ENCODE measurements around the gene RPUSD1. TPM values are rescaled to one million over a fixed set of nuclear protein-coding genes. Genes with fewer than 3 reads are reported as not detected.

RPUSD1 gene
- total and polyA plus RNA-seq, 2 donors (not counting 3 experiments of a cell fraction or from before 2014, with no cell fraction given) = 46.2 to 55.8 TPM

- no peak for FAIRE-seq
- CTCF ChIA-PET = no interaction called here
- H3K36me3 ChIP-seq (ENCODE audit: control insufficient read depth in 2 of 2, extremely low read depth in 1 of 2, insufficient read depth in 2 of 2, low read length in 2 of 2) = no peaks in the 10 kb centered on the region
Observed at GRCh38 chr16:822909-823297, 34.7 kb upstream of the RPUSD1 start.

GRCh38 chr16:822174-822908 lies 34.2 kb upstream of the RPUSD1 start:
- CTCF ChIA-PET = no interaction called here
- H3K27ac ChIP-seq (ENCODE audit: insufficient read depth, low read depth, low read length) = no peak overlapping the region
- H3K4me1 ChIP-seq (ENCODE audit: control insufficient read depth, extremely low read depth, insufficient read depth, low read length) = no peaks in the 10 kb centered on the region
- no peaks in the 10 kb centered on the region for H4K20me1 ChIP-seq (replicated peaks; ENCODE audit: control insufficient read depth, extremely low read depth, insufficient read depth, low read length)
- no peaks in the 10 kb centered on the region for H3K9me3 ChIP-seq (replicated peaks; ENCODE audit: control insufficient read depth, insufficient read depth, low read length)
- no peak overlapping the region for H3K4me3 ChIP-seq (replicated peaks in 1 of 3; ENCODE audit: insufficient read depth in 1 of 3, low read depth in 1 of 3, low read length in 3 of 3)
- TF ChIP-seq EZH2 (IDR thresholded peaks at IDR 0.05; ENCODE audit: borderline replicate concordance, low read depth, low read length, severe bottlenecking) = no peak
- TF ChIP-seq POLR2AphosphoS5 (IDR thresholded peaks at IDR 0.05; ENCODE audit: insufficient read depth, low read depth, low read length) = no peak
- TF ChIP-seq JUN (IDR thresholded peaks at IDR 0.05; ENCODE audit: borderline replicate concordance, insufficient read depth, insufficient read length, low read depth) = no peak
- TF ChIP-seq MAX (IDR thresholded peaks at IDR 0.05; ENCODE audit: insufficient read depth, insufficient read length) = no peak
- dilution Hi-C loops (cut with MboI; ENCODE audit: extremely low pct_ligation_motif_present, low sequenced_read_pairs) (no loop called here), intact Hi-C loops (cut with micrococcal nuclease) (no loop called here)
- FAIRE-seq = no peak
- DNase-seq (ENCODE audit: low read depth, low spot score) = no peak
- H3K36me3 ChIP-seq (ENCODE audit: control insufficient read depth in 2 of 2, extremely low read depth in 1 of 2, insufficient read depth in 2 of 2, low read length in 2 of 2) = no peaks in the 10 kb centered on the region
- POLR2A ChIA-PET = no interaction called here
- no peak overlapping the region for H3K4me2 ChIP-seq (ENCODE audit: insufficient read depth, low read length)
- peaks cover 0 to 4% of the 10 kb centered on the region in 2 experiments for H3K27me3 ChIP-seq (ENCODE audit: control insufficient read depth in 2 of 2, insufficient read depth in 2 of 2, low read length in 2 of 2)
- H2AFZ ChIP-seq (ENCODE audit: low read depth, low read length) = no peak overlapping the region
- no peaks in the 10 kb centered on the region for H3K9me1 ChIP-seq (replicated peaks; ENCODE audit: control insufficient read depth, extremely low read depth, insufficient read depth, low read length)
- no TSS peak for BruUV-seq (replicated peaks)
- no peaks in the 10 kb centered on the region for H3K79me2 ChIP-seq (ENCODE audit: control insufficient read depth, insufficient read depth, low read length)
- H3K9ac ChIP-seq (replicated peaks; ENCODE audit: extremely low read depth, insufficient read depth, low read length) = no peak overlapping the region

More at GRCh38 chr16:822909-823297, 34.7 kb upstream of the RPUSD1 start:
- TF ChIP-seq FOS (IDR thresholded peaks at IDR 0.05; ENCODE audit: borderline replicate concordance, insufficient read depth, low read length) (no peak), JUN (IDR thresholded peaks at IDR 0.05; ENCODE audit: borderline replicate concordance, insufficient read depth, insufficient read length, low read depth) (no peak), MYC (IDR thresholded peaks at IDR 0.05; ENCODE audit: low read depth, low read length) (no peak), MAX (IDR thresholded peaks at IDR 0.05; ENCODE audit: insufficient read depth, insufficient read length) (no peak), GATA2 (IDR thresholded peaks at IDR 0.05; ENCODE audit: insufficient read depth, insufficient read length, low read depth, low read length) (no peak), POLR2A (IDR thresholded peaks at IDR 0.05; ENCODE audit: low read depth, low read length) (no peak), POLR2AphosphoS5 (IDR thresholded peaks at IDR 0.05; ENCODE audit: insufficient read depth, low read depth, low read length) (no peak)
- intact Hi-C loops (cut with micrococcal nuclease) = no loop called here
- POLR2A ChIA-PET = no interaction called here
- Histone ChIP-seq H3K4me2 (ENCODE audit: insufficient read depth, low read length) (no peak overlapping the region), H2AFZ (ENCODE audit: low read depth, low read length) (no peak overlapping the region), H3K9ac (replicated peaks; ENCODE audit: extremely low read depth, insufficient read depth, low read length) (no peak overlapping the region), H3K79me2 (ENCODE audit: control insufficient read depth, insufficient read depth, low read length) (no peaks in the 10 kb centered on the region), H3K9me3 (replicated peaks; ENCODE audit: control insufficient read depth, insufficient read depth, low read length) (no peaks in the 10 kb centered on the region), H3K27ac (ENCODE audit: insufficient read depth, low read depth, low read length) (no peak overlapping the region), H4K20me1 (replicated peaks; ENCODE audit: control insufficient read depth, extremely low read depth, insufficient read depth, low read length) (no peaks in the 10 kb centered on the region), H3K27me3 (ENCODE audit: control insufficient read depth in 2 of 2, insufficient read depth in 2 of 2, low read length in 2 of 2) (no peaks in the 10 kb centered on the region), H3K9me1 (replicated peaks; ENCODE audit: control insufficient read depth, extremely low read depth, insufficient read depth, low read length) (no peaks in the 10 kb centered on the region), H3K4me1 (ENCODE audit: control insufficient read depth, extremely low read depth, insufficient read depth, low read length) (no peaks in the 10 kb centered on the region), H3K4me3 (replicated peaks in 1 of 3; ENCODE audit: insufficient read depth in 1 of 3, low read depth in 1 of 3, low read length in 3 of 3) (no peak overlapping the region)
- no TSS peak for BruUV-seq (replicated peaks)
- DNase-seq (ENCODE audit: low read depth, low spot score) = no peak
- dilution Hi-C loops (cut with MboI; ENCODE audit: extremely low pct_ligation_motif_present, low sequenced_read_pairs) = no loop called here
